ENCODE data around the gene TCF7L1. TPM values are rescaled to one million over a fixed set of nuclear protein-coding genes. Genes with fewer than 3 reads are reported as not detected.

Gene TCF7L1
- polyA plus RNA-seq, 1 donor (not counting 4 experiments of a cell fraction or from before 2014, with no cell fraction given): 1.0 TPM

DNA sequence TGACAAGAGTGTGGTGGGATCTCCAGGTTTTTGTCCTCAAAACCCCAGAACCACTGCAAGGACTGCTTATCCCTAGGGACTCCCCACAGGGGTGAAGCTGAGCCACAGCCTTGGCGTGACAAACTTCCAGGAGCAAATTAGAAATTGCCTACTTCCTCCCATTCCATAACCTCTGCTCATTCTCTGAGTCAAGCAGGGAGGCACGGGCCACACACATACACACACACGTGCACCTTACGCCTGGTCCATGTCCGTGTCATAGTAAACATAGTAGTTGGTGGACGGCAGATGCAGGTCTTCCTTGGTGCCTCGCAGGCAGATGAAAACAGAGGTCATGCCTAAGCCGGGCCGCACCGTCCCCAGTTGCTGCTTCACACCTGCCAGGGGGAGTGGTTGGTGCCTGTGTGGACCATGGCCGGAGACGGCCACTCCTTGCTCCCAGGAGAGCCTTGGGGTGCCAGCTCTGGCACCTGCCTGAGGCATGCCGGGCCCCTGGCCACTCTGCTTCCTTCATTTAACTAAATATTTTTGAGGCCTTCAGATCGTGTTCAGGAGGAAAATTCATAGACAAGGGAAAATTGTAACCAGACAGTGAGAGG is 211.3 kb downstream of the TCF7L1 start:
- no peak overlapping the region for H2AFZ ChIP-seq (ENCODE audit: control insufficient read depth, low read length)
- no peak overlapping the region for H3K27ac ChIP-seq (ENCODE audit: control insufficient read depth, insufficient read depth, low read length)
- H3K4me2 ChIP-seq (ENCODE audit: control insufficient read depth, extremely low read depth, insufficient read depth, low read depth, low read length): no peak overlapping the region
- no peaks in the 10 kb centered on the region for H3K79me2 ChIP-seq (ENCODE audit: control insufficient read depth, insufficient read depth, low read length)
- no peak for DNase-seq (ENCODE audit: low read depth, low spot score)
- dilution Hi-C loops (cut with MboI; ENCODE audit: extremely low pct_ligation_motif_present, low sequenced_read_pairs): no loop called here
- no peak for FAIRE-seq
- H3K9ac ChIP-seq (ENCODE audit: control insufficient read depth, extremely low read depth, insufficient read depth, low read length): no peak overlapping the region
- H4K20me1 ChIP-seq (ENCODE audit: control insufficient read depth, extremely low read depth, insufficient read depth, low read length): no peaks in the 10 kb centered on the region
- no peak overlapping the region for H3K4me3 ChIP-seq (ENCODE audit: control insufficient read depth in 2 of 3, extremely low read depth in 1 of 3, insufficient read depth in 2 of 3, low read depth in 1 of 3, low read length in 3 of 3)
- H3K36me3 ChIP-seq (ENCODE audit: control insufficient read depth in 2 of 2, extremely low read depth in 1 of 2, insufficient read depth in 2 of 2, low read length in 2 of 2): peaks cover 29 to 37% of the 10 kb centered on the region in 2 experiments
- H3K4me1 ChIP-seq (ENCODE audit: control insufficient read depth, extremely low read depth, insufficient read depth, low read length): no peaks in the 10 kb centered on the region
- no peaks in the 10 kb centered on the region for H3K9me3 ChIP-seq (ENCODE audit: control insufficient read depth, low read depth, low read length)
- TF ChIP-seq EZH2 (IDR thresholded peaks at IDR 0.05; ENCODE audit: low read length): no peak
- TF ChIP-seq, protein P1, sequence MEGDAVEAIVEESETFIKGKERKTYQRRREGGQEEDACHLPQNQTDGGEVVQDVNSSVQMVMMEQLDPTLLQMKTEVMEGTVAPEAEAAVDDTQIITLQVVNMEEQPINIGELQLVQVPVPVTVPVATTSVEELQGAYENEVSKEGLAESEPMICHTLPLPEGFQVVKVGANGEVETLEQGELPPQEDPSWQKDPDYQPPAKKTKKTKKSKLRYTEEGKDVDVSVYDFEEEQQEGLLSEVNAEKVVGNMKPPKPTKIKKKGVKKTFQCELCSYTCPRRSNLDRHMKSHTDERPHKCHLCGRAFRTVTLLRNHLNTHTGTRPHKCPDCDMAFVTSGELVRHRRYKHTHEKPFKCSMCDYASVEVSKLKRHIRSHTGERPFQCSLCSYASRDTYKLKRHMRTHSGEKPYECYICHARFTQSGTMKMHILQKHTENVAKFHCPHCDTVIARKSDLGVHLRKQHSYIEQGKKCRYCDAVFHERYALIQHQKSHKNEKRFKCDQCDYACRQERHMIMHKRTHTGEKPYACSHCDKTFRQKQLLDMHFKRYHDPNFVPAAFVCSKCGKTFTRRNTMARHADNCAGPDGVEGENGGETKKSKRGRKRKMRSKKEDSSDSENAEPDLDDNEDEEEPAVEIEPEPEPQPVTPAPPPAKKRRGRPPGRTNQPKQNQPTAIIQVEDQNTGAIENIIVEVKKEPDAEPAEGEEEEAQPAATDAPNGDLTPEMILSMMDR (optimal IDR thresholded peaks at IDR 0.05 in 1 of 3, IDR thresholded peaks at IDR 0.05 in 1 of 3, conservative IDR thresholded peaks at IDR 0.05 in 1 of 3; ENCODE audit: extremely low read depth in 1 of 3, insufficient read depth in 2 of 3, low read length in 3 of 3): no peak
- no peaks in the 10 kb centered on the region for H3K9me1 ChIP-seq (ENCODE audit: control insufficient read depth, extremely low read depth, insufficient read depth, low read length)
- H3K27me3 ChIP-seq (ENCODE audit: control insufficient read depth, extremely low read depth, insufficient read depth, low read length): no peaks in the 10 kb centered on the region

DNA sequence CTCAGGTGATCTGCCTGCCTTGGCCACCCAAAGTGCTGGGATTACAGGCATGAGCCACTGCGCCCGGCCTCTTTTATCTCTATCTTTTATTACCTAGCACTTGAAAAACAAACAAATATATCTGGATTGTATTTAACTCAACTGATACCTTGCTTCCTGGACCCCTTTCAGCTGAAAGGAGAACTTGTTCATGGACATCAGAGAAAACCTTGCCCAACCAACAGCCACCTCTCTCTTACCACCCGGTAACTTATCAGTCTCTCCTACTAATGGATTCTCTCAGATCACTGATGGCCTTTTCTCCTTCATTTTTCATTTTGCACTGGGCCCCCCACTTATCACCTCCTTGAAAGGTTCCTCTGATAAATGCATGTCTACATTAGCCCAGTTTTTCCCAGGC is 214.4 kb downstream of the TCF7L1 start:
- no peak for TF ChIP-seq EZH2 (IDR thresholded peaks at IDR 0.05; ENCODE audit: low read length)
- TF ChIP-seq, protein P1 (optimal IDR thresholded peaks at IDR 0.05 in 1 of 3, IDR thresholded peaks at IDR 0.05 in 1 of 3, conservative IDR thresholded peaks at IDR 0.05 in 1 of 3; ENCODE audit: extremely low read depth in 1 of 3, insufficient read depth in 2 of 3, low read length in 3 of 3): no peak

More for the DNA sequence above, 214.4 kb downstream of the TCF7L1 start:
- DNase-seq (ENCODE audit: low read depth, low spot score) (no peak), FAIRE-seq (no peak)
- Histone ChIP-seq H2AFZ (ENCODE audit: control insufficient read depth, low read length) (no peak overlapping the region), H3K9me3 (ENCODE audit: control insufficient read depth, low read depth, low read length) (no peaks in the 10 kb centered on the region), H3K9me1 (ENCODE audit: control insufficient read depth, extremely low read depth, insufficient read depth, low read length) (no peaks in the 10 kb centered on the region), H3K36me3 (ENCODE audit: control insufficient read depth in 2 of 2, extremely low read depth in 1 of 2, insufficient read depth in 2 of 2, low read length in 2 of 2) (peaks cover 47 to 60% of the 10 kb centered on the region in 2 experiments), H3K4me1 (ENCODE audit: control insufficient read depth, extremely low read depth, insufficient read depth, low read length) (peaks cover 2% of the 10 kb centered on the region), H3K27me3 (ENCODE audit: control insufficient read depth, extremely low read depth, insufficient read depth, low read length) (no peaks in the 10 kb centered on the region), H3K4me2 (ENCODE audit: control insufficient read depth, extremely low read depth, insufficient read depth, low read depth, low read length) (no peak overlapping the region), H3K9ac (ENCODE audit: control insufficient read depth, extremely low read depth, insufficient read depth, low read length) (no peak overlapping the region), H3K27ac (ENCODE audit: control insufficient read depth, insufficient read depth, low read length) (no peak overlapping the region), H3K79me2 (ENCODE audit: control insufficient read depth, insufficient read depth, low read length) (peaks cover 14% of the 10 kb centered on the region), H3K4me3 (ENCODE audit: control insufficient read depth in 2 of 3, extremely low read depth in 1 of 3, insufficient read depth in 2 of 3, low read depth in 1 of 3, low read length in 3 of 3) (no peak overlapping the region), H4K20me1 (ENCODE audit: control insufficient read depth, extremely low read depth, insufficient read depth, low read length) (no peaks in the 10 kb centered on the region)
- dilution Hi-C loops (cut with MboI; ENCODE audit: extremely low pct_ligation_motif_present, low sequenced_read_pairs): no loop called here

Data from keratinocyte (primary cell).